GM21381 (cell line): ENCODE measurements around the gene CHODL.

ENCODE experiments used
- ATAC-seq: cut with Tn5 transposase; IDR thresholded peaks from one replicate; pipeline ENCODE4 v1.9.1; 2021; ENCODE audit warnings: mild to moderate bottlenecking, moderate library complexity; ENCODE audit not compliant: unreplicated experiment

CHODL gene, protein sequence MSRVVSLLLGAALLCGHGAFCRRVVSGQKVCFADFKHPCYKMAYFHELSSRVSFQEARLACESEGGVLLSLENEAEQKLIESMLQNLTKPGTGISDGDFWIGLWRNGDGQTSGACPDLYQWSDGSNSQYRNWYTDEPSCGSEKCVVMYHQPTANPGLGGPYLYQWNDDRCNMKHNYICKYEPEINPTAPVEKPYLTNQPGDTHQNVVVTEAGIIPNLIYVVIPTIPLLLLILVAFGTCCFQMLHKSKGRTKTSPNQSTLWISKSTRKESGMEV

DNA sequence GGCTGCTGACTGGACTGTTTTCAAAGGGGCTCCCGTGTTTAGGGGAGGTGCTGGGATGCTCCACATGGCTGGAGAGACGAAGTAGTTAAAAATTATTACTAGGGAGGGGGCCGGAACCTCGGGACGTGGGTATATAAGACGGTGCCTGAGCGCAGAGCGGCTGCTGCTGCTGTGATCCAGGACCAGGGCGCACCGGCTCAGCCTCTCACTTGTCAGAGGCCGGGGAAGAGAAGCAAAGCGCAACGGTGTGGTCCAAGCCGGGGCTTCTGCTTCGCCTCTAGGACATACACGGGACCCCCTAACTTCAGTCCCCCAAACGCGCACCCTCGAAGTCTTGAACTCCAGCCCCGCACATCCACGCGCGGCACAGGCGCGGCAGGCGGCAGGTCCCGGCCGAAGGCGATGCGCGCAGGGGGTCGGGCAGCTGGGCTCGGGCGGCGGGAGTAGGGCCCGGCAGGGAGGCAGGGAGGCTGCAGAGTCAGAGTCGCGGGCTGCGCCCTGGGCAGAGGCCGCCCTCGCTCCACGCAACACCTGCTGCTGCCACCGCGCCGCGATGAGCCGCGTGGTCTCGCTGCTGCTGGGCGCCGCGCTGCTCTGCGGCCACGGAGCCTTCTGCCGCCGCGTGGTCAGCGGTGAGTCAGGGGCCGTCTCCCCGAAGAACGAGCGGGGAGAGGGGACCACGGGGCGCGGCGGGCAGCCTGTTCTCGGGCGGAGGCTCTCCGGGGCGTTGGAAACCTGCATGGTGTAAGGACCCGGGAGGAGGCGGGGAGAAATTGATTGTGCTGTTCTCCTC lies at the start of gene CHODL:
CHODL (plus strand) TSS at position 163 of the 793 bp plus-strand sequence; CDS start at position 554, 391 bp downstream.
- ATAC-seq: no peak

DNA sequence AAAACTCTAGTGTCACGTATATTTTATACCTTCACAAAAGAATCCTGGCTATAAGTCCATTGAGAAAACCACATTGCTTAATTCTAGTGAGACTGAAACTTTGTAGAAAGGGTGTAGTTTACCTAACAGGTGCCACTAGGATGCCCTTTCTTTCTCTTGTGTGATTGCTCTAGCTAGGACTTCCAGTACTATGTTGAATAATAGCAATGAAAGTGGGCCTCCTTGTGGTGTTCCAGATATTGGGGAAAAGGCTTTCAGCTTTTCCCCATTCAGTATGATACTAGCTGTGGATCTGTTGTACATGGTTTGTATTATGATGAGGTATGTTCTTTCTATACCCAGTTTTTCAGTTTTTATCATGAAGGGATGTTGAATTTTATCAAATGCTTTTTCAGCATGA lies 39.7 kb upstream of the CHODL start:
- no peak for ATAC-seq

DNA sequence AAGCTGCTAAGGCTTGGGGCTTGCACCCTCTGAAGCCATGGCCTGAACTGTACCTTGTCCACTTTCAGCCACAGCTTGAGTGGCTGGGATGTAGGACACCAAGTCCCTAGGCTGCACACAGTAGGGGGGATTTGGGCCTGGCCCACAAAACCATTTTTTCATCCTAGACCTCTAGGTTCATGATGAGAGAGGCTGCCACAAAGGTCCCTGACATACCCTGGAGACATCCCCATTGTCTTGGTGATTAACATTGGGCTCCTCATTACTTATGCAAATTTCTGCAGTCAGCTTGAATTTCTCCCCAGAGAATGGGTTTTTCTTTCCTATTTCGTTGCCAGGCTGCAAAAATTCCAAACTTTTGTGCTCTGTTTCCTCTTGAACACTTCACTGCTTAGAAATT lies 26.3 kb upstream of the CHODL start:
- ATAC-seq: no peak

DNA sequence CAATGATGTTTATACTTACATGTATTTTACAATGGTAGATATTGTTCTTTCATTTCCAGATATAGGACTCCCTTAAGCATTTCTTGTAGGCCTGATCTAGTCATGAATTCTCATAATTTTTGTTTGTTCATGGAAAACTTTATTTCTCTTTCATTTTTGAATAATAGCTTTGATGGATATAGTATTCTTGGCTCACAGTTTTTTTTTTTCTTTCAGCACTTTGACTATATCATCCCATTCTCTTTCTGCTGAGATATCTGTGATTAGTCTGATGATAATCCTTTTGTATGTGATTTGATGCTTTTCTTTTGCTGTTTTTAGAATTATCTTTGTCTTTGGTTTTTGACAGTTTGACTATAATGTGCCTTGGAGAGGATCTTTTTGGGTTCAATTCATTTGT lies 24.1 kb upstream of the CHODL start:
- ATAC-seq: no peak

DNA sequence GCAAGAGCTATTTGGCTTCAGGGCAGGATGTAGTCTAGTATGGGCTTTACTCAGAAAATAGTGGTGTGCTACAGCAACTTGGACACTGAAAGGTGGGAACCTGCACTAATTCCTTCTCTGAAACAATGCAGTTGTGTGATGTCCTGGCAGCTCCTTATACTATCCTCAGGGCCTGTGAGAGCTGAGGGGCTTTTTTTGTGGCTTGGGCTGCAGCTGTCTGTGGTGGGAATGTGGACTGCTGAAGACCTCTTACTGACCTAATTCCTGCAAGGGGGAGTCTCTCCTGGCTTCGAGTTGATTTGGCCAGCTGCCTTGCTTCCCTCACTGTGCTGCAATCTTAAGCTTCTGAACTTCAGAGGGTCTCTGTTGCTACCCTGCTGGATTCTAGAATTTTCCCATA lies 22.3 kb upstream of the CHODL start:
- ATAC-seq: no peak

DNA sequence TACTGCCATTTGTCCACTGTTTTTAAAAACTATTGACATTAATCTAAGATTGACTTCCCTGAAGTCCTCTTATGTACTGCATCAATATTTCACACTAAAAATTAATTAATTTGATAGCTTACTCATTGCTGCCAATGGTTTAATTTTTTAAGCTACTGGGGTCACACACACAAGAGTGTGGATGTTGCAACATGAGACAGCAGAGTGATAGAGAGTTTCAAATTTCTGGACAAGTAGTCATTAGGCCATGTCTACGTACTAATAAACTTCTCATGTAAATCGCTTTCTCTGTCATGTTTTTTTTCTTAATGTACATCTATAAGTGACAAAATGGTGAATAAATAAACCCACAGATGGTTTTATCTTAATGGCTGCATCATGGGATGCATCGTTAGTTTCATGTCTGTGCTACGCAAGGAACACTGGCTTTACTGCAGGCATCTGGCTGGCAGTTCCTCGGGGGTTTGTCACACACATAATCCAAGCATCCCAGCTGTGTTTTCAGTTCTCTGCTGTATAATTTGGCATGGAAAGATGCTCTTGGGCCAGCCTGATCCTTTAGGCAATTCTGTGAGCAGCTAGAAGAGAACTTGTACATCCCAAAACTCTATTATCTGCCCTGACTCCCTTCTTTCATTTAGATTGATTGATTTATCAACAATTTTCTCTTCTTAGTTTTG lies 16.4 kb upstream of the CHODL start:
- no peak for ATAC-seq

DNA sequence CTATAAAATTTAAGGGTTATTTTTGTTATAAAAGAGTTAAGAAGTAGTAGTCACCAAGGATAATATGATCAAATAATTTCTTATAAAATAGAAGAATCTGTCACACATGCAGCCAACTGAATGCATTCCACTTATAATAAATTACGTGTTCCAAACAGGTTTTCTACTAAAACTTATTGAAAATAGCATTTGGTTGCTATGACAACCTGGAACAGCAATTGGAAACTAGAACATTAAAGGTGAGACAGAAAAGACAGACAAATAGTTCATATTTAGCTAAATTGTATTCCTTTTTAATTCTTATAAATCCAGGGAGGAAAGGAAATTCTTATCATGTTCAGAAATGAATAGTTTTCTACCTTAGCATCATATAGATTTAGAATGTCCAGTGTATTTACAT lies 9.1 kb upstream of the CHODL start:
- ATAC-seq: no peak

DNA sequence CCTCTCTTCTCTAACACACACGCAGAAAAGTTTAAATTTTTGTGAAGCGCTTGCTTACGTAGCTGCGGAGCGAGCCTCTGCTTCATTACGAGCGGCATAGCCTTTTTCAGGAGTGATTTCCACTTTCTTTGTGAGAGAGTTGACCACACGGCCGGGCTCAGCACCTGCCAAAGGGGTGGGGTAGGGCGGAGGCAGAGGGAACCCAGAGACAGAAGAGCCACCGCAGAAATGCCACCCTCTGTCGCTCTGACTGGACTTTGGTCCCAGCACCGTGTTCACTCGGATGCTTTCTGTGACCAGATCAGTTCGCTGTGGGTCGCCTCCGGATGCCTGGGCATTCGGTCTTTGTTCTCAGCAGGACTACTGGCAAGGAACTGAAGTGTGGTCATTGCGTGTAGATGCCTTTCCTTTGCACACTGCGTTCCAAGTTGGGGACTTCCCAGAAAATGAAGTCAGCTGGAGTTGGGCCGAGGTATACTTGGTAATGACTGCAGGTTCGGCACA lies 883 bp downstream of the CHODL start:
- no peak for ATAC-seq

DNA sequence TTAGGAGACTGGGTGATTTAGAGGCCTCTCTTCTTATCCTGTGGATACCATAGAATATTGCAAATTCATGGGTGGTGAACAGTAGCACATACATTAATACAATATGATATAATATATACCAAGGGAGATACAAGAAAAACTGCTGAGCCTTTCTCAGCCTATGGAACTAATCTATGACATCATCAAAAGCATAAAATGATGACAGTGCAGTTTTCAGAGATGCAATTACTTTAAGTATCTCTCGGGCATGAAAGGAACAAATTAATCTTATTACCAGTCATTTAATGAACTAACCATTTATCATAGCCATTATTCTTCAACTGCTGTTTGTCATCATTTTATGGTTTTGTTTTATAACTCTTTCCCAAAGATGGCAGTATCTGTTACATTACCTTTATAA lies 3.5 kb downstream of the CHODL start:
- no peak for ATAC-seq

DNA sequence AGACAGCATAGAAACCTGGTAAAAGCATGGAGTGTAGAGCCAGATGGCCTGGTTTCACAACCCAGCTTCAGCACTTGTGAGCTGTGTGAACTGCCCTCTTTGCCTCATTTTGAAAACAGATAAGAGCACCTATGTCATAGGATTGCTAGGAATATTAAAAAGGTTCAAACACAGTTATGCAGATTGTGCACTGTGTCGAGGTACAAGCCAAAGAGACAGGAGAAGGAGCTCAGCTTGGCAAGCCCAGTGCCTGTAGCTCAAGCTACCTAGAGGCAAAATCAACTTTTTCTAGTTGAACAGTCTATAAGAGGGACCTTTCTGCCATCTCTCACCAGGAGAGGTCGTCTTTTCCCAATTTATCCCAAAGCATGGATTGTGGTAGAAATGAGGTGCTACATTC lies 5.0 kb downstream of the CHODL start:
- peak; percentile 59 for ATAC-seq

DNA sequence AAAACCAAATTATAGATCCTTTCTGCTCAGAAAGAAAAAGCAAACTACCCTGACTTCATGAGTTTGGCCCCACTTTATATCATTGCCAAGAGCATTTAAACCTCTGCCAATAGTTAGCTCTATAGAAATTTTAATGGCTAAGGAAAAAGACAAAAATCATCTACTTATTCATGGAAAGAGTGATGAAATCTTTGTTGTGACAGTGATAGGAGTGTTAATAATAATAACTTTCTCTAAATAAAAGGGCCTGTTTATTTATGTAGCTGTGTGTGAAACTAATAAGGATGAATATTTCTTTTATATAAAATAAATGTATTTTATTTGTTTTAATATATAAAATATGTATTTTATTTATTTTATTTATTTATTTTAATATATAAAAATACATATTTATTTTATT lies 6.4 kb downstream of the CHODL start:
- ATAC-seq: no peak

DNA sequence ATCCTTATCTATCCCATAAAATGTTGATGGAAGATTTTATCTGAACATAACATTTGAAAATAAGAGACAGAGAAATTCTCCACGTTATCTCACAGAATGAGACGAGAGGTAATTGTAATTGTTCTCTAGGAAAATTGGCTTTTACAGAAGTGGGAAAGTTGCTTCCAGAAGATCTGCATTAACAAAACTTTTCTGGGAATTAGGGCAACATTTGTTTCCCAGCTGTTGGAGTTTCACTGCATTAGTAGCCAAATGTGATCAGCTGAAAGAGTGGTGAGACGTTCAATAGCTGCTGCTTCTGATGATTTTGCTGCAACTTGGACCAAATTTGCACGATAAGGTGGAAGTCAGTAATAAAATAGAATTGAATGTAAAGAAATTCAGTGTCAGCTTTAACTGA lies 7.6 kb downstream of the CHODL start:
- no peak for ATAC-seq

DNA sequence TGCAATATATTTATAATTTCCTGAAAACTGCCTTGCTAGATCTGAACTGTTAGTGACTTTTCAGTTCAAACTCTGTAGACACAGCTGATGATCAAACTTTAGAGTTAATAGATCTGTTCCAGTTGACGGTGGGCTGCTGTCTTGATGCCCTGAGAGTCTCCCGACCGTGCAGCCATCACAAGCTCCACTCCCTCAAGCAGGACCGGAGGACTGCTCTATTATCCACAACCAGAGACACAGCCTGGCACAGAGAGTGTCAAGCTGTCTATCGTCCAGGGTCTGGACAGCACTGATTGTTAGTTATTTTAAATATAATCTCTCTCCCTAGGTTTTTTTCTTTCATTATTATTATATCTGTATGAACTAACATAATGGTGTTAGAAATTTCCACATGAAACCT lies 8.0 kb downstream of the CHODL start:
- no peak for ATAC-seq

DNA sequence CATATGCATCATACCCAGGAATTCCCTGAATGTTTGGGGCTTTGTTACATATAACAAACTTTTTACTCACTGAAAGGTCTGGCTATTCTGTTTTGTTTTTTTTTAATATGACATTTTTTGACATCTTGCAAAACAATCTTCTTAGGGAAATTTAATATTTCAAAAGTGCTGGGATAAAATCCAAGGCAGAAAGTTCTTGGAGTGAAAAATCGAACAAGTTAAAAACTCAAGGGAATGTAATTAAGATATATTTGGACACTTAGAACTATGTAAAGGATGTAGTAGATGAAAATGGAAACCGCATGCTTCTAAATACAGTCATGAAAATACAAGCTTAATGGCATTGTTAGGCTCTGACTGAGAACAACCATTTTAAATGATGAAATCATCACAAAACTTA lies 8.6 kb downstream of the CHODL start:
- ATAC-seq: no peak

DNA sequence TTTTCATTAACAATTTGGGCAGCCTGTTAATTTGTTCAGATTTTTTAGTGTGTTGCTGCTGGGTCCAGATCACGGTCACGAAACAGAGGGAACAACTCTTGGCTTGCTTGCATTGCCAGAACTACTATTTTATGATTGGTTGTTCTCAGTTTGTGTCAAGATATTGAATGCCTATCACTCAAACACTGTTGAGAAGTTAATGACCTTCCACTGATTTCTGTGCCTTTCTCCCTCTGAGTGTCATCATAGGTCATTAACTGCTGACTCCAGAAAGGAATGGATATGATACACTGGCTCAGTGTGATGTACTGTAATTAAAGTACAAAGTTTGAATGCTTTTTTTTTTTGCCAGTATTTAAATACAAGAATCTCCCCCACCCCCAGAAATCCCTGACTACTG lies 9.2 kb downstream of the CHODL start:
- ATAC-seq: no peak

DNA sequence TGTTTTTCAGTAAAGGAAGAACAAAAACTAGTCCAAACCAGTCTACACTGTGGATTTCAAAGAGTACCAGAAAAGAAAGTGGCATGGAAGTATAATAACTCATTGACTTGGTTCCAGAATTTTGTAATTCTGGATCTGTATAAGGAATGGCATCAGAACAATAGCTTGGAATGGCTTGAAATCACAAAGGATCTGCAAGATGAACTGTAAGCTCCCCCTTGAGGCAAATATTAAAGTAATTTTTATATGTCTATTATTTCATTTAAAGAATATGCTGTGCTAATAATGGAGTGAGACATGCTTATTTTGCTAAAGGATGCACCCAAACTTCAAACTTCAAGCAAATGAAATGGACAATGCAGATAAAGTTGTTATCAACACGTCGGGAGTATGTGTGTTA lies 21.3 kb downstream of the CHODL start:
- ATAC-seq: no peak

DNA sequence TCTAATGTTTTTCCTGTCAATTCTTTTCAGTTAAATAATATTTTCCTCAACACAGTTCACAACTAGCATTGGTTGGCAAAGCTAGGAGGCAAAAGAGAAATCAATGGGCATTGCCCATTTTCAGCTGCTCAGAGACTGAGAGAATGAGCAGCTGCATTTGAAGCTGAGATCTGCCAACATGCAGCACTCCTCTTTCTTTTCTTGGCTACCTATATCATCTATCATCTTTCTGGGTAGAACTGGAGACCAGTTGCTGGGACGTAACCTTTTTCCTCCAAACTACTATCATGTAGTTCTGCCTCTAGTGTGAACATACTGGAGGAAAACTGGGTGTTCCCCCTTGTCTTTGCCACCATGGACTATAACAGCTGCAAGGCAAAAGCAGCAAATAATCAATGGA lies 22.9 kb downstream of the CHODL start:
- no peak for ATAC-seq

DNA sequence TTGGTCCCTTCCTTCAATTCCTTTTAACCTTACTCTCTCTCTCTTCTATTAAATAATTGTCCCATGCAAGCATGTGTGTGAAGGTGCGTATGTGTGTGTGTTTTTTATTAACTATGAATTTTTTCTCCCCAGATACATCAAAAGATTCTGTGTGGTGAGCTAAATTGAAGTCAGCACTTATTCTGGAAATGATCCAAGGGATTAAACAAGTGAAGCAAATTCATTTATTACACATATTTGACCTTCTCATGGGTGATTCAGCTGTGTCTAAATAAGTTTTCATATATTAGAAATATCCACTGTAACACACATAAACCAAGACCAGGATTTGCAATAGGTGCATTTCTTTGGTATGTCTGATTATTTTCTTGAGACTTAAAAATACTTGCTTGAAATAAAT lies 24.3 kb downstream of the CHODL start:
- no peak for ATAC-seq

DNA sequence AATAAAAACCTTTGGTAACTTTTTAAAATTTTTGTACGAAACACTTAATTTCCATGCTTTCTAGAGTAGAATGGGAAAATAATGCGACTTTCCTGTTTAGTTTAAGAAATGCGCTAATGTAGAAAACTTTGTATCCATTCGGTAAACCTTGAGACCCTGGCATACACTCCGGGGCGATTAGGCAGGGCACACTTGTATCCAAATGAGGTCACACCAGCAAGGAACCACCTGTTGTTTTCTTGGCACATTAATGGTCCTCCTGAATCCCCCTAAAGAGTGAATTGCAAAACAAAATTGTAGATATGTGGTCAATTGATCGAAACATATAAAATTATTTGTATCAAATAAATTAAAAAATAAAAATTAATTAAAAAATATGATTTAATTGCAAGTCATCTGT lies 25.2 kb downstream of the CHODL start:
- no peak for ATAC-seq

DNA sequence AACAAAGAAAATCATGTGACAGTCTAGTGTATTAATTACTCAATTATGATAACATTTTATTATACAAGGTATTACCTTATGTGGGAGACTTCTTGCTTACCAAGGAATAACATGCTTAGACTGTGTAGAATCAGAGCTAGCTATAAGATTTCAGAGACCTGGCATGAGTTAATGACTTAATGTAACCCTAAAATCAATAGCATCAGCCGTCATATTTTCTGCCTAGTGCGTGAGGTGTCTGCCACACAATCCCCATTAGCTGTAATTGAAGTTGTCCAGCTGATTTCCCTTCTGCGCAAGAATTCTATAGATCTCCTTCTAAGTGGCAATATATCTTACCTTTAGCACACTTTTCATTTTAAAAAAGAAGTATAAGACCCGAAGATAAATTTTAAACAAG lies 28.8 kb downstream of the CHODL start:
- no peak for ATAC-seq

DNA sequence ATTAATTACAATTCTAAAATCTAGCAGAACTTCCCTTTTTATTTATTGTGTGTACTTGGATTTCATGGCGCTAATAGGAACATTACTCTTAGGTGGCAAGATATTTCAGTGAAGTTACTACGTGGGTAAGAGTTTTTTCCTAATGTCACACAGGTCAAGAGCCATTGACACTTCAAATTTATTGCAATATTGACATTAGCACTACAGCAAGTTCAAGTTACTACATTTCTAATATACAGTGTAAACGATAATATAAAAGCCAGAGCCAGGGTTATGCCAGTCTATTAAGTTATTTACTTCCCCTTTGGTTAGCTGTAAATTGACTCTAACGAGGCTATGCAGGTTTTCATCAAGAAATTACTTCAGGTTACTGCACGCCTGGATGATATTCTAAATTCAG lies 29.7 kb downstream of the CHODL start:
- no peak for ATAC-seq

DNA sequence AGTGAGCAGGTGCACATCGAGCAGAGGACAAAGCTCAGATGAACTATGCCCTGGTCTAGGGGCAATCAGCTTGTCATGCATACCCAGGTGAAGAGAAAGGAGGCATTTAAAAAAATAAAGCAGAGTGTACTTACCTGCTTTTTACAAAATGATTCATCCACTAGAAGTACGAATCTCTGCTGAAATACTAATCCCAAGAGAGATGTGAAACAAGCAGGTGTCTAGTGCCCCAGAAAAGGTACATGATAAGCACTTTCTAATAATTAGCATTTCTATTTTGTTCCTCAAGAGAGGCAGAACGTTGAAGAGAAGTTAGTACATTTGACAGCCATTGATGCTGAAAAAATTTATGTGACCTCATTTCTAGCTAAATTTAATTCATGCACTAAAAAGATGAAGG lies 31.1 kb downstream of the CHODL start:
- no peak for ATAC-seq
